Activated CD4-positive, alpha-beta T cell treated with anti-CD3 and anti-CD28 coated beads for 36 hours (primary cell): ENCODE measurements around the gene MYOM1. TPM values are rescaled to one million over a fixed set of nuclear protein-coding genes. Genes with fewer than 3 reads are reported as not detected.
"Not testable (repeated sequence)": the region's sequence is repeated elsewhere in the genome, so short reads cannot be mapped to it uniquely, and the experiment has no call there.

Experiments used
- ATAC-seq: fragments of 200-7000 bp; cut with Tn5 transposase; one replicate; pipeline ENCODE4 v1.10.0; 2021; ENCODE audit warnings: mild to moderate bottlenecking, moderate library complexity
- CTCF ChIA-PET: fragments of 350-600 bp; sonication (Branson Sonifier 250); formaldehyde crosslinking; loops from one replicate; lab custom pipeline; 2021; ENCODE audit warnings: antibody characterized with exemption; lab: Charles Lee
- POLR2A ChIA-PET: fragments of 350-600 bp; sonication (Branson Sonifier 250); formaldehyde crosslinking; loops from one replicate; lab custom pipeline; 2021; ENCODE audit warnings: antibody characterized with exemption, inconsistent platforms; lab: Charles Lee
- DNase-seq: peaks from one replicate; pipeline ENCODE4 v3.0.0-alpha.2; 2020
- H3K27ac Mint-ChIP-seq: one replicate; pipeline ENCODE4 v1.8.0; 2021; ENCODE audit warnings: mixed read lengths
- H3K27me3 Mint-ChIP-seq: one replicate; pipeline ENCODE4 v1.8.0; 2021; ENCODE audit warnings: mixed read lengths
- H3K36me3 Mint-ChIP-seq: one replicate; pipeline ENCODE4 v1.8.0; 2021; ENCODE audit warnings: low read depth, mixed read lengths
- H3K4me1 Mint-ChIP-seq: one replicate; pipeline ENCODE4 v1.8.0; 2021; ENCODE audit warnings: mixed read lengths
- H3K4me3 Mint-ChIP-seq: one replicate; pipeline ENCODE4 v1.8.0; 2021; ENCODE audit warnings: mild to moderate bottlenecking, moderate library complexity, mixed read lengths
- H3K9me3 Mint-ChIP-seq: one replicate; pipeline ENCODE4 v1.8.0; 2021; ENCODE audit warnings: low read depth, mixed read lengths
- intact Hi-C, 2 experiments: fragments of 100-400 bp; cut with DNase I in 1 of 2; cut with micrococcal nuclease in 1 of 2; formaldehyde crosslinking; loops; one replicate each; pipeline versions ENCODE4 v1.14.2 to v1.15.1; 2022 to 2024; cut with DNase I, micrococcal nuclease
- total RNA-seq, 2 experiments: library from RNA; stranded (reverse); gene quantifications; one replicate each; pipeline ENCODE4 v1.2.3, GENCODE V29; 2021

The MYOM1 gene
- total RNA-seq, 2 experiments from 2014 or later = 0.89 to 0.95 TPM

- ChIA-PET CTCF (interaction anchor here (0.9 to 1.5 kb wide), 2 partner anchors 9 to 20 kb away, joined by 3 to 7 read pairs; no protein-coding TSS in a partner anchor), POLR2A (interaction anchor here (0.7 kb wide), 2 partner anchors 11 to 732 kb away, joined by 3 to 4 read pairs; no protein-coding TSS in a partner anchor)
- Mint-ChIP-seq H3K4me1 (peaks cover 50% of the 10 kb centered on the region), H3K4me3 (no peak overlapping the region), H3K27ac (no peak overlapping the region), H3K36me3 (no peaks in the 10 kb centered on the region), H3K27me3 (no peaks in the 10 kb centered on the region), H3K9me3 (peaks cover 3% of the 10 kb centered on the region)
- no peak for ATAC-seq
- intact Hi-C loops = no loop called here
- DNase-seq = no peak
Measured at GRCh38 chr18:3054780-3055179, 165.0 kb downstream of the MYOM1 start.

GRCh38 chr18:3054214-3054613 is 165.6 kb downstream of the MYOM1 start:
- ChIA-PET CTCF (interaction anchor here (1.5 kb wide), 1 partner anchor 9 kb away, joined by 7 read pairs; no protein-coding TSS in a partner anchor), POLR2A (interaction anchor here (0.7 to 0.8 kb wide), 2 partner anchors 9 to 731 kb away, joined by 3 to 4 read pairs; no protein-coding TSS in a partner anchor)
- Mint-ChIP-seq H3K27me3 (no peaks in the 10 kb centered on the region), H3K4me3 (no peak overlapping the region), H3K27ac (peak overlapping the region; percentile 63), H3K4me1 (peaks cover 48% of the 10 kb centered on the region), H3K9me3 (peaks cover 3% of the 10 kb centered on the region), H3K36me3 (no peaks in the 10 kb centered on the region)
- DNase-seq = no peak
- ATAC-seq = no peak
- intact Hi-C loops = no loop called here

- no peak overlapping the region for H3K4me3 Mint-ChIP-seq
- no peak for DNase-seq
- ChIA-PET POLR2A (no interaction called here), CTCF (interaction anchor here (0.7 to 1.3 kb wide), 2 partner anchors 8 to 181 kb away, joined by 4 read pairs; no protein-coding TSS in a partner anchor)
- intact Hi-C loops = no loop called here
- H3K9me3 Mint-ChIP-seq = peaks cover 3% of the 10 kb centered on the region
- peak overlapping the region; percentile 8 for H3K27ac Mint-ChIP-seq
- peaks cover 41% of the 10 kb centered on the region for H3K4me1 Mint-ChIP-seq
- H3K27me3 Mint-ChIP-seq = no peaks in the 10 kb centered on the region
- no peaks in the 10 kb centered on the region for H3K36me3 Mint-ChIP-seq
- no peak for ATAC-seq
Measured at GRCh38 chr18:3053081-3053480, 166.7 kb downstream of the MYOM1 start.

DNA sequence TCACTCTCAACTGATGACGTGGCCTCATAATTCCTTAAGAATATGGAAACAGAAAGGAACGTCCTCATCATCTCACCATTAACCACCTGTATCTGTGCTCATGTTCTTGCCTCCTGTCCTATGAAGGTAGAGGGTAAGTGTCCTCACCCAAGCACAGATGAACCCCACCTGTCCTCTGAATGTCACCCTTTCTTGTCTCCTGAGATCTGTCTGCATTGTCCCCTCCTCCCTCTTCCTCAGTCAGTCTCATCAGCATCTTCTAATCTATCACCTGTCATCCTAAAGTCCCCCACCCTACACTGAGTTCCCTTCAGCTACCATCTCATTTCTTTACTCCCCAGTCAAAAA is 167.4 kb downstream of the MYOM1 start:
- intact Hi-C loops = no loop called here
- H3K36me3 Mint-ChIP-seq = no peaks in the 10 kb centered on the region
- peaks cover 3% of the 10 kb centered on the region for H3K9me3 Mint-ChIP-seq
- H3K4me3 Mint-ChIP-seq = no peak overlapping the region
- peak overlapping the region; percentile 40 for H3K27ac Mint-ChIP-seq
- no peak for ATAC-seq
- H3K27me3 Mint-ChIP-seq = no peaks in the 10 kb centered on the region
- CTCF ChIA-PET = interaction anchor here (0.7 to 1.3 kb wide), 3 partner anchors 9 to 360 kb away, joined by 3 to 4 read pairs (median 4); no protein-coding TSS in a partner anchor
- peaks cover 37% of the 10 kb centered on the region for H3K4me1 Mint-ChIP-seq
- POLR2A ChIA-PET = no interaction called here
- no peak for DNase-seq

DNA sequence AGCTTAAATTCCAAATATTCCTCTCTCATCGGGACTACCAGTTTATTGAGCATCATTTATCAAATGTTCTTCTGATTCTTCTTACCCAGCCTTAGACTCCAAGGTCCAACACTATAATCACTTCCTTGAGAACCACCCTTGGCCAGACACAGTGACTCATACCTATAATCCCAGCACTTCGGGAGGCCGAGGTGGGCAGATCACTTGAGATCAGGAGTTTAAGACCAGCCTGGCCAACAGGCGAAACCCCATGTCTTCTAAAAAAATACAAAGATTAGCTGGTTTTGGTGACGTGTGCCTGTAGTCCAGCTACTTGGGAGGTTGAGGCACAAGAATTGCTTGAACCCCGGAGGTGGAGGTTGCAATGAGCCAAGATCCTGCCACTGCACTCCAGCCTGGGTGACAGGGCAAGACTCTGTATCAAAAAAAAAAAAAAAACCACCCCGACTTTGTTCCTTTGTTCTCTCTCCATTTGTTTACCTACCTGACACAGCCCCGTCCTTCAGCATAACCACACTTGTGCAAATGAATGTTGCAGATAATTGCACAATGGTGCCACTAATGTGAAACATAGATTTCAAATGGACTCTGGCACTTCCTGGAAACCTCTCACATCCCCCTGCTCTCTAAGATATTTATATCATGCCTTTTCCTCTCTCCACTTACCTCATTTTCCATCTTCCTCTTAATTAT is 167.9 kb downstream of the MYOM1 start:
- DNase-seq (no peak), ATAC-seq (peak; percentile 70)
- H3K4me1 Mint-ChIP-seq = peaks cover 33% of the 10 kb centered on the region
- CTCF ChIA-PET = interaction anchor here (0.7 to 1.3 kb wide), 3 partner anchors 8 to 361 kb away, joined by 3 to 4 read pairs (median 3); no protein-coding TSS in a partner anchor
- peak overlapping the region; percentile 40 for H3K27ac Mint-ChIP-seq
- peaks cover 3% of the 10 kb centered on the region for H3K9me3 Mint-ChIP-seq
- no peak overlapping the region for H3K4me3 Mint-ChIP-seq
- intact Hi-C loops = no loop called here
- no peaks in the 10 kb centered on the region for H3K36me3 Mint-ChIP-seq
- POLR2A ChIA-PET = no interaction called here
- no peaks in the 10 kb centered on the region for H3K27me3 Mint-ChIP-seq

GRCh38 chr18:3049897-3050454 is 169.8 kb downstream of the MYOM1 start:
- H3K27ac Mint-ChIP-seq, intact Hi-C loops, H3K9me3 Mint-ChIP-seq, H3K4me3 Mint-ChIP-seq, H3K27me3 Mint-ChIP-seq, H3K36me3 Mint-ChIP-seq, ATAC-seq, DNase-seq, POLR2A ChIA-PET: not testable (repeated sequence)
- CTCF ChIA-PET = interaction anchor here (0.8 kb wide), 1 partner anchor 79 kb away, joined by 3 read pairs; no protein-coding TSS in a partner anchor
- peaks cover 45% of the 10 kb centered on the region for H3K4me1 Mint-ChIP-seq

DNA sequence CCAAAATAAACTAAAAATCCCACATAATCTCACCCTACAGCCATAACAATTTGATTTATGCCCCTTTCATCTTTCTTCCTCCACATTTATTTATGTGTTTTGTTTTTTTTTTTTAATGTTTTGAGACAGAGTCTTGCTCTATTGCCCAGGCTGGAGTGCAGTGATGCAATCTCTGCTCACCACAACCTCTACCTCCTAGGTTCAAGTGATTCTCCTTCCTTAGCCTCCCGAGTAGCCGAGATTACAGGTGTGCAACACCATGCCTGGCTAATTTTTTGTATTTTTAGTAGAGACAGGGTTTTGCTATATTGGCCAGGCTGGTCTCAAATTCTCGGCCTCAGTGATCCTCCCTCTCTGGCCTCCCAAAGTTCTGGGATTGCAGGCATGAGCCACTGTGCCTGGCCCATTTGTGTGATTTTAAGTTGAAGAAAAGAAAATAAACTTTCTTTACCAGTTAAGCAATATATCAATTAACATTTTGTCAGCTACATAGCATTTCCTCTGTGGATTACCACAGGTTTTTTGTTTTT is 170.9 kb downstream of the MYOM1 start:
- Mint-ChIP-seq H3K4me3 (no peak overlapping the region), H3K36me3 (no peaks in the 10 kb centered on the region), H3K27ac (no peak overlapping the region), H3K4me1 (peaks cover 46% of the 10 kb centered on the region), H3K9me3 (peaks cover 3% of the 10 kb centered on the region), H3K27me3 (no peaks in the 10 kb centered on the region)
- DNase-seq (no peak), ATAC-seq (no peak)
- intact Hi-C loops = no loop called here
- POLR2A ChIA-PET = no interaction called here
- CTCF ChIA-PET = interaction anchor here (0.6 to 1.3 kb wide), 4 partner anchors 11 to 308 kb away, joined by 3 to 5 read pairs (median 3); no protein-coding TSS in a partner anchor

DNA sequence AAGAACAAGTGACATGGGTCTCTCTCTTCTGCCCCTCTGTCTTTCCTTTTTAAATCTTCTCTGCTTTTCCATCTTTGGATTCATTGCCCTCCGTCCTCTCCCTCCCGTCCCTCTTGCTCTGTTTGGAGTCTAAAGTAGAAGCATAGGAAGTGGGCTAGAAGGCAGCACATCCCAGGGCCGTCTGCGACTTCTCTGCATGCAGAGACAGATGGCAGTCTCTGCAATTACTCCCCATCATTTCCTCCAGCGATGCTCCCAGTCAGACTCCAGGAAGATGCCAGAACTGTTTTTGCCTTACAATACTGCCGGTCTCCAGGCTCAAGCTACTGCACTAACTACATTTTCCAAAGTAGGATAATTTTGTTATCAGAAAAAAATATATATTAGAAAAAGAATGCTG is 171.6 kb downstream of the MYOM1 start:
- peaks cover 1% of the 10 kb centered on the region for H3K9me3 Mint-ChIP-seq
- H3K27me3 Mint-ChIP-seq = no peaks in the 10 kb centered on the region
- H3K36me3 Mint-ChIP-seq = no peaks in the 10 kb centered on the region
- no peak for DNase-seq
- no peak overlapping the region for H3K4me3 Mint-ChIP-seq
- H3K27ac Mint-ChIP-seq = no peak overlapping the region
- intact Hi-C loops = no loop called here
- CTCF ChIA-PET = interaction anchor here (0.7 to 1.3 kb wide), 2 partner anchors 12 to 307 kb away, joined by 3 to 5 read pairs; no protein-coding TSS in a partner anchor
- no peak for ATAC-seq
- POLR2A ChIA-PET = no interaction called here
- H3K4me1 Mint-ChIP-seq = peaks cover 41% of the 10 kb centered on the region

GRCh38 chr18:3046216-3046808 is 173.5 kb downstream of the MYOM1 start:
- H3K27me3 Mint-ChIP-seq = no peaks in the 10 kb centered on the region
- peak overlapping the region; percentile 67 for H3K27ac Mint-ChIP-seq
- peaks cover 27% of the 10 kb centered on the region for H3K4me1 Mint-ChIP-seq
- POLR2A ChIA-PET = interaction anchor here (0.7 to 1.1 kb wide), 3 partner anchors 49 to 403 kb away, joined by 3 to 5 read pairs (median 3); no protein-coding TSS in a partner anchor
- DNase-seq = peak; percentile 53
- ATAC-seq = peak; percentile 100
- CTCF ChIA-PET = interaction anchor here (0.6 to 2.7 kb wide), 5 partner anchors 14 to 200 kb away, joined by 3 to 9 read pairs (median 4); no protein-coding TSS in a partner anchor
- intact Hi-C loops = loop anchor here in 1 of 2 experiments (1.0 kb wide), 1 partner anchor 15 kb away; no protein-coding TSS in a partner anchor
- no peaks in the 10 kb centered on the region for H3K36me3 Mint-ChIP-seq
- H3K9me3 Mint-ChIP-seq = no peaks in the 10 kb centered on the region
- no peak overlapping the region for H3K4me3 Mint-ChIP-seq

- Mint-ChIP-seq H3K36me3 (no peaks in the 10 kb centered on the region), H3K4me3 (no peak overlapping the region), H3K27me3 (no peaks in the 10 kb centered on the region), H3K4me1 (peaks cover 30% of the 10 kb centered on the region), H3K27ac (no peak overlapping the region), H3K9me3 (no peaks in the 10 kb centered on the region)
- ATAC-seq (no peak), DNase-seq (no peak)
- CTCF ChIA-PET = interaction anchor here (0.7 to 2.7 kb wide), 4 partner anchors 17 to 112 kb away, joined by 3 to 9 read pairs (median 4); no protein-coding TSS in a partner anchor
- intact Hi-C loops = no loop called here
- POLR2A ChIA-PET = no interaction called here
Measured at GRCh38 chr18:3044931-3045698, 174.7 kb downstream of the MYOM1 start.
